Colonic mucosa (tissue), 4 donors: ENCODE measurements around the gene FOXQ1. TPM values are rescaled to one million over a fixed set of nuclear protein-coding genes. Genes with fewer than 3 reads are reported as not detected.

ENCODE experiments used
- DNase-seq: peaks from one replicate; pipeline ENCODE4 v3.0.0-alpha.2; 2020
- H3K27ac ChIP-seq: fragments of 200-600 bp; one replicate; pipeline ENCODE4 v1.8.0; 2021
- H3K27me3 ChIP-seq: fragments of 200-600 bp; one replicate; pipeline ENCODE4 v1.8.0; 2021
- H3K36me3 ChIP-seq: fragments of 200-600 bp; one replicate; pipeline ENCODE4 v1.8.0; 2021
- H3K4me1 ChIP-seq: fragments of 200-600 bp; one replicate; pipeline ENCODE4 v1.8.0; 2021; ENCODE audit warnings: mild to moderate bottlenecking
- H3K4me3 ChIP-seq: fragments of 200-600 bp; one replicate; pipeline ENCODE4 v1.8.0; 2021
- H3K9ac ChIP-seq, 2 donors: one replicate each; pipeline ENCODE4 v1.7.0; 2013; ENCODE audit warnings: control low read depth in 2 of 2, low read depth in 2 of 2, low read length in 2 of 2
- H3K9me3 ChIP-seq: fragments of 200-600 bp; one replicate; pipeline ENCODE4 v1.8.0; 2021
- CTCF ChIP-seq: fragments of 200-600 bp; IDR thresholded peaks from one replicate; pipeline ENCODE4 v1.8.0; 2022; ENCODE audit warnings: antibody characterized with exemption, mild to moderate bottlenecking
- intact Hi-C: fragments of 100-400 bp; cut with DNase I; formaldehyde crosslinking; loops from one replicate; pipeline ENCODE4 v1.14.1; 2022
- total RNA-seq, 2 donors: library from RNA; stranded (reverse); fragmentation: NEBNext Ultra II Directional in 1 of 2; extraction: Animal tissue kit (Norgen Biotek cat#: 25700) in 1 of 2; gene quantifications; one replicate each; pipeline ENCODE4 v1.2.1, GENCODE V29; 2021
- donor health status: healthy.
- donor health status: DM: no; HTN: no; CAD: no.
- donor health status: DM: no; HTN: no; CAD: no.

FOXQ1 gene
- total RNA-seq, 2 donors from 2014 or later, result 0.42 to 0.82 TPM

- Histone ChIP-seq H3K9me3 (no peaks in the 10 kb centered on the region), H3K27ac (no peak overlapping the region), H3K36me3 (no peaks in the 10 kb centered on the region), H3K4me3 (no peak overlapping the region), H3K4me1 (no peaks in the 10 kb centered on the region), H3K27me3 (no peaks in the 10 kb centered on the region), H3K9ac (no peak overlapping the region)
- intact Hi-C loops, result no loop called here
- DNase-seq, result no peak
- TF ChIP-seq CTCF, result no peak
Measured at GRCh38 chr6:1324936-1325335, 13.0 kb downstream of the FOXQ1 start.

GRCh38 chr6:1325461-1326309 is 13.8 kb downstream of the FOXQ1 start:
- Histone ChIP-seq H3K4me3 (no peak overlapping the region), H3K9me3 (no peaks in the 10 kb centered on the region), H3K27ac (no peak overlapping the region), H3K4me1 (no peaks in the 10 kb centered on the region), H3K9ac (no peak overlapping the region), H3K27me3 (no peaks in the 10 kb centered on the region), H3K36me3 (no peaks in the 10 kb centered on the region)
- DNase-seq, result no peak
- no peak for TF ChIP-seq CTCF
- intact Hi-C loops, result no loop called here

GRCh38 chr6:1326535-1327121 is 14.7 kb downstream of the FOXQ1 start:
- no peak overlapping the region for H3K27ac ChIP-seq
- intact Hi-C loops, result no loop called here
- no peaks in the 10 kb centered on the region for H3K4me1 ChIP-seq
- no peak overlapping the region for H3K9ac ChIP-seq
- H3K9me3 ChIP-seq, result no peaks in the 10 kb centered on the region
- no peaks in the 10 kb centered on the region for H3K27me3 ChIP-seq
- no peak for TF ChIP-seq CTCF
- no peak overlapping the region for H3K4me3 ChIP-seq
- DNase-seq, result no peak
- H3K36me3 ChIP-seq, result no peaks in the 10 kb centered on the region

GRCh38 chr6:1327630-1328029 is 15.7 kb downstream of the FOXQ1 start:
- Histone ChIP-seq H3K27me3 (no peaks in the 10 kb centered on the region), H3K4me1 (no peaks in the 10 kb centered on the region)
- intact Hi-C loops, result no loop called here

More at GRCh38 chr6:1327630-1328029, 15.7 kb downstream of the FOXQ1 start:
- DNase-seq, result no peak
- Histone ChIP-seq H3K9ac (no peak overlapping the region), H3K27ac (no peak overlapping the region), H3K9me3 (no peaks in the 10 kb centered on the region), H3K36me3 (no peaks in the 10 kb centered on the region), H3K4me3 (no peak overlapping the region)
- no peak for TF ChIP-seq CTCF
